GM21447 (cell line): ENCODE measurements around the gene ELP2.
"Not testable (repeated sequence)": the region's sequence is repeated elsewhere in the genome, so short reads cannot be mapped to it uniquely, and the experiment has no call there.

Experiments used
- ATAC-seq: cut with Tn5 transposase; IDR thresholded peaks from one replicate; pipeline ENCODE4 v1.9.1; 2021; ENCODE audit not compliant: unreplicated experiment

The ELP2 gene, protein sequence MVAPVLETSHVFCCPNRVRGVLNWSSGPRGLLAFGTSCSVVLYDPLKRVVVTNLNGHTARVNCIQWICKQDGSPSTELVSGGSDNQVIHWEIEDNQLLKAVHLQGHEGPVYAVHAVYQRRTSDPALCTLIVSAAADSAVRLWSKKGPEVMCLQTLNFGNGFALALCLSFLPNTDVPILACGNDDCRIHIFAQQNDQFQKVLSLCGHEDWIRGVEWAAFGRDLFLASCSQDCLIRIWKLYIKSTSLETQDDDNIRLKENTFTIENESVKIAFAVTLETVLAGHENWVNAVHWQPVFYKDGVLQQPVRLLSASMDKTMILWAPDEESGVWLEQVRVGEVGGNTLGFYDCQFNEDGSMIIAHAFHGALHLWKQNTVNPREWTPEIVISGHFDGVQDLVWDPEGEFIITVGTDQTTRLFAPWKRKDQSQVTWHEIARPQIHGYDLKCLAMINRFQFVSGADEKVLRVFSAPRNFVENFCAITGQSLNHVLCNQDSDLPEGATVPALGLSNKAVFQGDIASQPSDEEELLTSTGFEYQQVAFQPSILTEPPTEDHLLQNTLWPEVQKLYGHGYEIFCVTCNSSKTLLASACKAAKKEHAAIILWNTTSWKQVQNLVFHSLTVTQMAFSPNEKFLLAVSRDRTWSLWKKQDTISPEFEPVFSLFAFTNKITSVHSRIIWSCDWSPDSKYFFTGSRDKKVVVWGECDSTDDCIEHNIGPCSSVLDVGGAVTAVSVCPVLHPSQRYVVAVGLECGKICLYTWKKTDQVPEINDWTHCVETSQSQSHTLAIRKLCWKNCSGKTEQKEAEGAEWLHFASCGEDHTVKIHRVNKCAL

DNA sequence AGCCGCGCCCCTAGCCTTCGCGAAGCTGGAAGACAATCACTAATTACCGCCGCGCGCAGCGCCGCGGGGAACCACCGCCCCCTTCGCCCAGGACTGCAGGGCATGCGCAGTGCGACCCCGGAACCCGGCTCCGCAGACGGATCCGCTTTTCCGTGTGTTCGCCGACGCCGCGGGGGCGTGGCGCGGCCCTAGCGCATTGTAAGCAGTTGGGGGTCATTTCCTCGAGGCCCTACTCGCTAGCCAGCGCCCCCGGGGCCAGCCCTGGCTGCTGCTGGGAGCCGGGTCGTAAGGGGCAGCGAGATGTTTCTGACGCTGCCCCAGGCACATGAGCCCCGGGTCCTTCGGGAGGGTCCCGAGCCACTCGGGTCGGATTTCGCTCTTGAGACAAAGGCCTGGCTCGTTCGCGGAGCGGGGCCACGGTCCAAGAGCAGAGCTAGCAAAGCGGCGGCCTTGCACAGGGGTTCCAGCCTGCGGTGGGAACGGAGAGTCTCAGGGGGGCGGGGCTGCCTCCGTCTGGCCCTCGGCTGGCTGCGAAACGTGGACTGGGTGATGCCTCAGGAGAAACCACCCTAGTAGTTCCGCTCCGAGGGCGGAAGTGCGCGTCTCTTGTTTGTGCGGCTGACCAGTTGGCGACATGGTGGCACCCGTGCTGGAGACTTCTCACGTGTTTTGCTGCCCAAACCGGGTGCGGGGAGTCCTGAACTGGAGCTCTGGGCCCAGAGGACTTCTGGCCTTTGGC lies at the start of gene ELP2, which contains the start of gene SLC39A6:
Gene ELP2, plus strand, starts transcription at position 600 of the 739 bp plus-strand sequence. Its CDS starts 35 bp downstream, at position 635.
Gene SLC39A6, minus strand, starts transcription at position 41 of the 739 bp plus-strand sequence. CDS start 2,333 bp downstream, outside the sequence.
- ATAC-seq, result peak; percentile 89

DNA sequence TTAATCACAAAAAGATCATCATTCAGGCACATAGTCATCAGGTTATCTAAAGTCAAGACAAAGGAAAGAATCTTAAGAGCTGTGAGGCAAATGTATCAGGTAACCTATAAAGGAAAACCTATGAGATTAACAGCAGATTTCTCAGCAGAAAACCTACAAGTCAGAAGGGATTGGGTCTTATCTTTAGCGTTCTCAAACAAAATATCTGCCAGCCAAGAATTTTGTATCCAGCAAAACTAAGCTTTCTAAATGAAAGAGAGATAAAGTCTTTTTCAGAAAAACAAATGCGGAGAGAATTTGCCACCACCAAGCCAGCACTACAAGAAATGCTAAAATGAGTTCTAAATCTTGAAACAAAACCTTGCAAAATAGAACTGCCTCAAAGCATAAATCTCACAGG lies 48.6 kb upstream of the ELP2 start:
- ATAC-seq, result not testable (repeated sequence)

DNA sequence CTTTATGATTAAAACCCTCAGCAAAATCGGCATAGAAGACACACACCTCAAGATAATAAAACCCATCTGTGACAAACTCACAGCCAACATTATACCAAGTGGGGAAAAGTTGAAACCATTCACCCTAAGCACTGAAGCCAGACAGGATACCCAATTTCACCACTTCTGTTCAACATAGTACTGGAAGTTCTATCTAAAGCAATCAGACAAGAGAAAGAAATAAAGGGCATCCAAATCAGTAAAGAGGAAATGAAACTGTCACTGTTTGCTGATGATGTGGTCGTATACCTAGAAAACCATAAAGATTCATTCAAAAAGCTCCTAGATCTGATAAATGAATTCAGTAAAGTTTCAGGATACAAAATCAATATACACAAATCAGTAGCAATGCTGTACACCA lies 46.0 kb upstream of the ELP2 start:
- ATAC-seq, result no peak

DNA sequence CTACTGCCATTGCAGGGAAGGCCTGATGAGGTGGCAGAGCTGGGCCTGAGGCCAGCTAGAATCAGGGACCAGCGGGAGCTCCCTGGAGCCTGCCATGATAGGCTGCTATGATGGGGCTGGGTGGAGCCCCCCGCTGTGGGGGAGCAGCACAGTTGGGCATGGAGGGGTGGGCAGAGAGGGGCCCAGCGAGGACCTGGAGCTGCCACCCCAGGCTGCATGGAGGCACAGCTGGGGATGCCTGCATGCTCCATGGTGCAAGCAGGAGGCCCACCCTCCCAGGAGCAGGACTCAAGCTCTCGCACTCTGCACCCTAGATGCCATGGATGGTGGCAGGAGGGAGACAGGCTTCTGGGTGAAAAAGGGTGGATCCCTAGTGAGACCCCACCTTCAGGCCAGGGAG lies 44.5 kb upstream of the ELP2 start:
- ATAC-seq, result no peak

DNA sequence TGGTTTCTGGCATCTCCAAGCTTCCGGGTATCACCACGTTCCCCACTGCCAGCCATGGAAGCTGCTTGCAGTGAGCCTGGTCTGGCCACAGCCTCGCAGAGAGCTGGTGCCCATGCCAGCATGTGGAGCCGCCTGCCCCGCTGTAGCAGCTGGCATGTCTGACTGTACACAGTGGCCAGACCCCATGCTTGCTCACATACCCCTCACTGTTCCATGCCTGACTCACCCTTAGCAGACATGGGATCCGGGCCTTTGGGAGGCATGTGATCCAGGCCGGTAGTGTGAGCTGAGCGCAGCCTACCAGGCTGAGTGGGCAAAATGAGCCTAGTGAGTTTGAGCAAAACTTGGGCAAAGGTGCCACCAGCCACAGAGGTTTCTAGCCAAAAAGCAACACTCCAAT lies 43.5 kb upstream of the ELP2 start:
- no peak for ATAC-seq

DNA sequence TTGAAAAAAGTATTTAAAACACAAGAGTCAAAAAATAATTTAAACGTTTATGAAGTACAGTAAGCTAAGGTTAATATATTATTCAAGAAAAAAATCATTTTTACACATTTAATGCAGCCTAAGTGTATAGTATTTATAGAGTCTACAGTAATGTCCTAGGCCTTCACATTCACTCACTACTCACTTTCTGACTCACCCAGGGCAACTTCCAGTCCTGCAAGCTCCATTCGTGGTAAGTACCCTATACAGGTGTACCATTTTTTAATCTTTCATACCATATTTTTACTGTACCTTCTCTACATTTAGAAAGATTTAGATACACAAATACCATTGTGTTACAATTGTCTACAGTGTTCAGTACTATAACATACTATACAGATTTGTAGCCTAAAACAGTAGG lies 41.4 kb upstream of the ELP2 start:
- no peak for ATAC-seq

DNA sequence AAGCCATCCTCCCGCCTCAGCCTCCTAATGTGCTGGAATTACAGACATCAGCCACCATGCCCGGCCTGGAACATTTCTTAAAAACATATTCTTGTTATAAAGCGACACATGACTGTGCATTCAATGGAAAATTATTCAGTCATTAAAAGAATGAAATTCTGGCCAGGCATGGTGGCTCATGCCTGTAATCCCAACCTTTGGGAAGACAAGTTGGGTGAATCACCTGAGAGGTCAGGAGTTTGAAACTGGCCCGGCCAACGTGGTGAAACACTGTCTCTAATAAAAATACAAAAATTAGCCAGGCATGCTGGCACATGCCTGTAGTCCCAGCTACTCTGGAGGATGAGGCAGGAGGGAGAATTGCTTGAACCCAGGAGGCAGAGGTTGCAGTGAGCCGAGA lies 40.7 kb upstream of the ELP2 start:
- no peak for ATAC-seq

DNA sequence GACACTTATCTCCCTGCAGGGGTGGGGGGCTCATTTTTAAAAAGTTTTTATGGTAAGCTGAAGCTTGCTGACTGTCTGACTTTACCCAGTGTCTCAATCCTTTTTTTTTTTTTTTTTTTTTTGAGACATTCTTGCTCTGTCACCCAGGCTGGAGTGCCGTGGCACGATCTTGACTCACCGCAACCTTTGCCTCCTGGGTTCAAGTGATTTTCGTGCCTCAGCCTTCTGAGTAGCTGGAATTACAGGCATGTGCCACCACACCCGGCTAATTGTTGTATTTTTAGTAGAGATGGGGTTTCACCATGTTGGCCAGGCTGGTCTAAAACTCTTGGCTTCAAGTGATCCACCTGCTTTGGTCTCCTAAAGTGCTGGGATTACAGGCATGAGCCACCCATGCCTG lies 37.6 kb upstream of the ELP2 start:
- ATAC-seq, result not testable (repeated sequence)

DNA sequence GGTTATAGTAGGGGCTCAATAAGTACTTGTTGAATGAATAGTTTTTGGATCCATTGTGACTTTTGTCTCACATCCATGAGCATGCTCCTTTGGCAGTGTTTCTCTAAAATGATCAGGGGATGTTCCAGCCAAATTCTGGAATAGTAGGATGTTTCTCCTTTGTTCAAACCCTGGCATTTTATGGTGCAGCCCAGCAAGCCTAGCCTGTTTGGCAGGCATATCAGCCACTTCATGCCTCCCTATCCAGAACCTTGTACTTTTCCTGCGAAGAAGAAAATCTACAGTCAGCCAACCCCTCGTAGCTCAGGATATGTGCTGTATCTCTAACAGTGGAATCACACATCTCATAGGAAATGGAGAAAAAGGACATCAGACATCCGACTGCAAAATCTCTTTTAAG lies 35.3 kb upstream of the ELP2 start:
- ATAC-seq, result no peak

DNA sequence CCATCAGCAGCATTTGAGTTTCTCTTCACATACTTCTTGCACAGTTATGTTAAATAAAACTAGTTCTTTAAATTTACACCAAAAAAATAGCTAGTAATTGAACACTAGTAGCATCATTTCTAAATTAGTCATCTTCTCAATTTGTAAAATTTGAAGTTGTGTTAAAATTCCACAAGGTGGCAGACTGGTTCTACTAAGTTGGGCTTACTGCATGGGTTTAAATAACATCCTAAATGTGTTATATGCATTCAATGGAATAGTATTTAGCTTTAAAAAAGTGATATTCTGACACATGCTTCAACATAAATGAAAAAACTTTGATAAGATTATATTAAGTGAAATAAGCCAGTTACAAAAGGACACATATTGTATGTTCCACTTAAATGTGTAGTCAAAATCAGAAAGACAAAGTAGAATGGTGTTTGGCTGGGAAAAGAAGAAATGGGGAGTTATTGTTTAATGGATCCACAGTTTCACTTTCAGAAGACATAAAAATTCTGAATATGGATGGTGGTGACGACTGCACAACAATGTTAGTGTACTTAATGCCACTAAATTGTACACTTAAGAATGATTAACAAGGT lies 33.7 kb upstream of the ELP2 start:
- ATAC-seq, result no peak

DNA sequence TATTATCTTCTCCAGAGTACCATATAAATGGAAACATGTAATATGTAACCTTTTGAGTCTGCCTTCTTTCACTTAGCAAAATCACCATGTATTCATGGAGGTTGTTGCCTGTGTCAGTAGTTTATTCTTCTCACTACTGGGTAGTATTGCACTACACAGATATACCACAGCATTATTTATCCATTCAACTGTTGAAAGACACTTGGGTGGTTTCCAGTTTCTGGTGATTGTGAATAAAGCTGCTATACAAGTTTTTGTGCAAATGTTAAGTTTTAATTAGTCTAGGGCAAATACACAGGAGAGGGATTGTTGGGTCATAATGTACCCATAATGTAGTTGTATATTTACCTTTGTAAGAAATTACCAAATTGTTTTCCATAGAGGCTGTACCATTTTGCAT lies 32.7 kb upstream of the ELP2 start:
- ATAC-seq, result no peak

DNA sequence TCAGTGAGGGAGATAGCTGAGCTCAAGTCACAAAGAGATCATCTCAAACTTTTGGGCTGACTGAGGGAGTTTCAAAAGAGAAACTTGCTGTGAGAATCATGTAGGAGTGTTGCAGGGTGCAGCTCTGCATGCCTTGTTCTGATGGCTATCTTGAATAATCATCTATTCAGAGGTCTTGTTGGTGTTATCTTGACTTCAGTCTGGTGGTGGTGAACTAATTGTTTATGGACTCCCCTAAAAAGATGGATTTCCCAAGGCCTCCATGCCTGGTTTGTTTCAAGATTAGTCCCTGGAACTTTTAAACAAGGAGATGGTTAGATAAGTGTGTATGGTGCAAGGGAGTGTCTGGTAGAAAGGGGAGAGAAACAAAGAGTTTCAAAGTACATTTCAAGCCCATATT lies 30.4 kb upstream of the ELP2 start:
- ATAC-seq, result no peak

DNA sequence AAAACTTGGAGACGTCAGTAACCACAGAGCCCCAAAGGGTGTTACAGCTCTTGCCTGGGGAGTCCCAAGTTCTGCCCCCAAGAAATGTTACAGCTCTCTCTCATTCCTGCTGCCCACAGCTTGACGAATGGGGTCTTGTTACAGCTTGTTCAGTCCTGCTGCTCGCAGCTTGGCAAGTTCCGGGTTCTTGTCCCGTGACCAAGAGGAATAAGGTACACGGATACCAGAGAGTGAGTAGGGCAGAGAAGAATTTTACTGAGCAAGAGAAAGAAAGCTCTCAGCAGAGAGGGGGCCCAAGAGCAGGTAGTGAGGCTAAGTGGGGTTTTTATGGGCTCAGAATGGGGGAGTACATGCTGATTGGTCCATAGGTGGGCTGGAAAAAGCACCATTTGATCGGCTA lies 27.8 kb upstream of the ELP2 start:
- no peak for ATAC-seq

DNA sequence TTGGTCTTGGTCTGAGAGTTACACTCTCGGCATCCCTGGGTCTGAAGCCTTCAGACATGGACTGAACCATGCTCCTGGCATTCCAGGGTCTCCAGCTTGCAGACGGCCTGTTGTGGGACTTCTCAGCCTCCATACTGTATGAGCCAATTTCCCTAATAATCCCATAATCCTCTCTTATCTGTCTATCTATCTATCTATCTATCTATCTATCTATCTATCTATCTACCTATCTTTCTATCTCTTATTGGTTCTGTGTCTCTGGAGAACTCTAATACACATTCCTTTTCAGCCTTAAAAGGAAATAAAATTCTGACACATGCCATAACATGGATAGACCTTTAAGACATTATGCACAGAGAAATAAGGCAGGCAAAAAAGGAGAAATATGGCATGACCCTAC lies 24.9 kb upstream of the ELP2 start:
- ATAC-seq, result no peak

DNA sequence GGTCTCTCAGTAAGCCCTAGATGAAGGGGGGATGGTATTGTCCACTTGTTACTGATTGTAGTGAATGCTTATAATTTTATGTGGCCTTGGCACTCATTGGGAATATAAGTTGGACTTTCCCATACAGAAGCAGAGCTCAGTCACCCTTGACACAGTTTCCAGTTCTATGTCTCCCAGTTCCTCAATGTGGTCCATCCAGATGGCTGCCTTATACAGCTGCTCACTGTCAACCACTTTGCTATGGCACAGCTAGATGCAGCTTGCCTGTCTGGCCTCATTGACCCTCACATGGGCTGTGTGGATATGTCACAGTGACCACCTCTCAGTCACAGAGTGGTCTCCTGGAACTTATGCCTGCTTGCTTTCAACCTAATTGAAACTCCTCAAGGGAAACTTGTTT lies 22.2 kb upstream of the ELP2 start:
- no peak for ATAC-seq

DNA sequence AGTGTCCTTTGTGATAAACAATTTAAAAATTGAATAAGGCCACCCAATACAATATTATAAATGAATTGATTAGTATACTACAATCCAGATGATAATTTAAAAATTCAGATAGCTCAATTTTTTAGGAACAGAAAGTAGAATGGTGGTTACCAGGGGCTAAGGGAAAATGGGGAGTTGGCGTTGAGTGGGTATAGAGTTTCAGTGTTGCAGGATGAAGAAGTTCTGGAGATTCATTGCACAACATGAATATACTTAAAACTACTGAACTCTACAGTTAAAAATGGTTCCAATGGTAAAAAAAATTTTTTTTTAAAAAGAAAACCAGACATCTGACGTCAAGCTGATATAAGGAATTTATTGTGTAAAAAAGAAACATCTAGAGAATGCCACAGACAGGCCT lies 21.5 kb upstream of the ELP2 start:
- ATAC-seq, result no peak

DNA sequence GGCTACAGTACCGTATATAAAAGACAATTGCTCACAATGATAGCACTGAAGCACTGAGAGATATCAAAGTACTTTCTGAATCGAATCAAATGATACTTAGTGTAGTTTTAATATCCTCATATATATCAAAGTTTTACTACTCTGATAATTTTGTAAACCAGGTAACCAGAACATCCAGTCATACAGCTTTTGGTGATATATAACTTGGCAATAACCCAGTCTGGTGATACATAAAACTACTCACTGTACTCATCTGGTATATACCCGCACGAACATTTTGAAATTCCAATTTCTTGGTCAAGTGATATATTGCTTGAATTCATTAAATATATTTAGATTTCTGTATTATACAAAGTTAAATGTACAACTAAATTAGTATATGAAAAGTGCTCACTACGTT lies 21.1 kb upstream of the ELP2 start:
- no peak for ATAC-seq

DNA sequence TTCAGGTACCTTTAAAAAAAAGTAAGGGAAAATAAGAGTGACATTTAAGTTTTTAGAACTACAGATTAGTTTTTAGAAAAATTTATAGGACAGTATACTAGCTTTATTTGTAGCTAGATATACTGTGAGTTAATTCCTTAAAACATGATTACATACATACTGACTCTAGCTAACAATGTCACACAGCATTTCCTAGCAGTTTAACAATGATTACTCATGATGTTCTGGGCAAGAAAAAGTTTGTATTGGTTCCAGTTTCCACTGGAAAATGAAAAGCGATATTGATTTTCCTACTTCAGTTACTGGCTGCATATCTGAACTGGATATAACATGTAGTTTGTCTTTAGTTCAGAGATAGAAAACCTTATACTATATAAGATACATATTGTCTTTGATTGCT lies 20.0 kb upstream of the ELP2 start:
- no peak for ATAC-seq

DNA sequence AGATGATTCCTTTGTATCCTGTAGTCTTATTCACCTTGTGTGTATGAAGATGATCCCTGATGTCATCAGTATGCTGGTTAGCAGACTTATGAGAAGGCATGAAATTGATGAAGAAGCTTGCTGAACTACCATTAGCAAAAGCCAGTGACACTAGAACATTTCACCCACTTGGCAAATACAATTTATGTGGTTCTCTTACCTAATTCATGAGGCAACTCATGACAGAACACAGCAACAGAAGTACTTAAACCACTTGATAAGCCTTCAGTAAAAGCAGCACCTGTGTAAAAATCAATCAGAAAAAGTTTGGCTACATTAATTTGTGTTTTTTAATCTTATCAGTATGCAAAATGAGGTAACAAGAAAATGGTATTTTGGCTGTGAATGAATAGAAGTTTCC lies 17.4 kb upstream of the ELP2 start:
- ATAC-seq, result no peak

DNA sequence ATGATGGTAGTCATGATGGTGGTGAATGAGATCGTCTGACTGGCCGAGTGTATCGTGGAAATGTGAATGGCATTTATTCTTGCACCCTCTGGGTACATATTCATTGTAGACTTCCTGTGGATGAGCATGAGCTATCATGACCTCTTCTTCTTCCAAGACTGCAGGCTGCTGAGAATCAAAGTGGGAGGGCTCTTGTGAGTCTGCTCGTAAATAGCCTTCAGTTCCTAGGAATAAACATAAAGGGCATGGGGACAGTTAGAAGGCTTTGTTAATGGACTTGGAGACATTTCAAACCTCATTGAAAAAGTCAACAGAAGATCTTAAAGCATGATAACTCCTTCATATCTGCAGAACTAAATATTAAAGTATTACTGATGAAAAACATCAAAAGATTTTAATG lies 15.4 kb upstream of the ELP2 start:
- no peak for ATAC-seq

DNA sequence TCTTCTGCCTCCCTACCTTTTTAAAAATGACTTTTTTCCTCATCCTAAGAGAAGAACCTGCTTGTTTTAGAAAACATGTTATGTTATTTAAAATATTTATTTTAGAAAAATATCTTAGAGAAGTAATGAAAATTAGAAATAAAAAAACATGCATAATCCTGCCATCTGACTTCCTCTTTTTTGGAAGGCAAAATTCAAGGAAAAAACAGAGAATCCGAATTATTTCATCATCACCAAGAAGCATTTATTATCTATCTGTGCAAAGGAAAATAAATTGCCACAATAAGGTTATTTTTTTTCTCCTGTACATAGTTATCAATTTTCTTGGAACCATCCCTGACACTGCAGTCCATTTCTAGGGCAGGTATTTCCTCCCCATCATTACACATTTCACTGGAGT lies 15.0 kb upstream of the ELP2 start:
- no peak for ATAC-seq
